Raji (cell line): ENCODE data around the gene RPL7A.
A peak's percentile ranks its signal among the peaks of the same experiment; 100 is the strongest.

Experiments used
- POLR2A ChIP-seq: IDR thresholded peaks from 2 replicates; pipeline ENCODE4 v1.6.1; 2011; ENCODE audit warnings: low read depth, low read length, control low read depth; ENCODE audit not compliant: insufficient read depth

RPL7A gene

GRCh38 chr9:133372144-133372543 lies 24.1 kb downstream of the RPL7A start:
- TF ChIP-seq POLR2A: no peak

GRCh38 chr9:133374612-133375115 lies 26.6 kb downstream of the RPL7A start:
- no peak for TF ChIP-seq POLR2A

GRCh38 chr9:133375116-133375723 lies 27.2 kb downstream of the RPL7A start:
- TF ChIP-seq POLR2A: no peak

- peak; percentile 82 for TF ChIP-seq POLR2A
Measured at GRCh38 chr9:133375724-133376654, 28.0 kb downstream of the RPL7A start, which contains the start of the genes STKLD1 and SURF4. STKLD1 (plus strand) TSS chr9:133376366; CDS start chr9:133376474, 108 bp downstream. SURF4 (minus strand) TSS chr9:133376060; CDS start chr9:133375969, 91 bp downstream.

- no peak for TF ChIP-seq POLR2A
Measured at GRCh38 chr9:133377721-133378216, 29.8 kb downstream of the RPL7A start.

- TF ChIP-seq POLR2A: no peak
Measured at GRCh38 chr9:133378408-133378962, 30.5 kb downstream of the RPL7A start.

- no peak for TF ChIP-seq POLR2A
Measured at GRCh38 chr9:133379153-133380086, 31.4 kb downstream of the RPL7A start.

- no peak for TF ChIP-seq POLR2A
Measured at GRCh38 chr9:133380734-133381133, 32.7 kb downstream of the RPL7A start.

- TF ChIP-seq POLR2A: no peak
Measured at GRCh38 chr9:133382507-133383141, 34.6 kb downstream of the RPL7A start.

- no peak for TF ChIP-seq POLR2A
Measured at GRCh38 chr9:133383438-133383837, 35.4 kb downstream of the RPL7A start.

GRCh38 chr9:133384736-133385321 lies 36.8 kb downstream of the RPL7A start:
- no peak for TF ChIP-seq POLR2A

- no peak for TF ChIP-seq POLR2A
Measured at GRCh38 chr9:133385452-133385851, 37.4 kb downstream of the RPL7A start.

- no peak for TF ChIP-seq POLR2A
Measured at GRCh38 chr9:133386338-133386737, 38.3 kb downstream of the RPL7A start.
